PC-9 (cell line): ENCODE results near the gene PRKCB. TPM values are rescaled to one million over a fixed set of nuclear protein-coding genes. Genes with fewer than 3 reads are reported as not detected.

Experiments
- BruUV-seq: library from RNA; stranded (reverse); fragments of 400-500 nt; replicated peaks from 2 replicates; lab custom pipeline; 2021; lab: Mats Ljungman, UMichigan
- CTCF ChIA-PET: fragments of 300-600 bp; sonication (Branson Sonifier 250); formaldehyde crosslinking; loops from one replicate; lab custom pipeline; 2022; ENCODE audit warnings: antibody characterized with exemption; lab: Charles Lee
- POLR2A ChIA-PET: fragments of 300-600 bp; sonication (Branson Sonifier 250); formaldehyde crosslinking; loops from one replicate; lab custom pipeline; 2022; ENCODE audit warnings: antibody characterized with exemption; ENCODE audit not compliant: unreplicated experiment; lab: Charles Lee
- DNase-seq, 2 experiments: peaks; one replicate each; pipeline versions ENCODE4 v3.0.0 to v3.0.0-alpha.2; 2015 to 2022; ENCODE audit warnings: mixed read lengths in 1 of 2
- H2AFZ ChIP-seq: fragments of 200-600 bp; sonication (generic); 2 replicates; pipeline ENCODE4 v1.8.1; 2017; ENCODE audit warnings: antibody characterized with exemption
- H3F3A ChIP-seq: fragments of 200-600 bp; sonication (generic); 2 replicates; pipeline ENCODE4 v1.8.1; 2017; ENCODE audit warnings: antibody characterized with exemption, mild to moderate bottlenecking, low read depth; ENCODE audit not compliant: insufficient read depth
- H3K27ac ChIP-seq: fragments of 200-600 bp; sonication (generic); 2 replicates; pipeline ENCODE4 v1.6.1; 2016; ENCODE audit warnings: mixed run types
- H3K27me3 ChIP-seq: fragments of 200-600 bp; sonication (generic); 2 replicates; pipeline ENCODE4 v1.6.1; 2016; ENCODE audit warnings: low read depth, mixed run types; ENCODE audit not compliant: insufficient read depth
- H3K36me3 ChIP-seq: fragments of 200-600 bp; sonication (generic); 2 replicates; pipeline ENCODE4 v1.6.1; 2016; ENCODE audit warnings: low read depth, mixed run types
- H3K4me1 ChIP-seq: fragments of 200-600 bp; sonication (generic); replicated peaks from 2 replicates; pipeline ENCODE4 v1.6.1; 2016; ENCODE audit warnings: mixed run types; ENCODE audit not compliant: insufficient read depth
- H3K4me2 ChIP-seq: fragments of 200-600 bp; sonication (generic); 2 replicates; pipeline ENCODE4 v1.6.1; 2017; ENCODE audit warnings: mixed run types
- H3K4me3 ChIP-seq: fragments of 200-600 bp; sonication (generic); 2 replicates; pipeline ENCODE4 v1.6.1; 2016; ENCODE audit warnings: mixed run types
- H3K79me2 ChIP-seq: fragments of 200-600 bp; sonication (generic); 2 replicates; pipeline ENCODE4 v1.6.1; 2017; ENCODE audit warnings: low read depth, mixed run types
- H3K9me2 ChIP-seq: fragments of 200-600 bp; sonication (generic); 2 replicates; pipeline ENCODE4 v1.8.1; 2017; ENCODE audit warnings: mild to moderate bottlenecking; ENCODE audit not compliant: insufficient read depth
- H3K9me3 ChIP-seq: fragments of 200-600 bp; sonication (generic); 2 replicates; pipeline ENCODE4 v1.8.1; 2016; ENCODE audit warnings: low read depth; ENCODE audit not compliant: insufficient read depth
- H4K20me1 ChIP-seq: fragments of 200-600 bp; sonication (generic); 2 replicates; pipeline ENCODE4 v1.8.1; 2017; ENCODE audit not compliant: insufficient read depth
- EZH2 ChIP-seq: fragments of 200-600 bp; sonication (generic); IDR thresholded peaks from 2 replicates; pipeline ENCODE4 v1.8.0; 2017; ENCODE audit warnings: antibody characterized with exemption, low read depth
- intact Hi-C: fragments of 100-400 bp; cut with micrococcal nuclease; formaldehyde crosslinking; loops from one replicate; pipeline ENCODE4 v1.10.0; 2022; ENCODE audit not compliant: unreplicated experiment
- total RNA-seq: library from RNA; stranded (reverse); gene quantifications from 2 replicates; pipeline ENCODE4 v1.2.3, GENCODE V29; 2021
- TF ChIP-seq, protein P1 (sequence below): fragments of 200-600 bp; sonication (generic); conservative IDR thresholded peaks from 2 replicates; pipeline ENCODE4 v1.6.1; 2017; ENCODE audit warnings: mixed run types, antibody characterized with exemption, mild to moderate bottlenecking, moderate library complexity

PRKCB gene
- total RNA-seq, 1 experiment from 2014 or later: not detected

DNA sequence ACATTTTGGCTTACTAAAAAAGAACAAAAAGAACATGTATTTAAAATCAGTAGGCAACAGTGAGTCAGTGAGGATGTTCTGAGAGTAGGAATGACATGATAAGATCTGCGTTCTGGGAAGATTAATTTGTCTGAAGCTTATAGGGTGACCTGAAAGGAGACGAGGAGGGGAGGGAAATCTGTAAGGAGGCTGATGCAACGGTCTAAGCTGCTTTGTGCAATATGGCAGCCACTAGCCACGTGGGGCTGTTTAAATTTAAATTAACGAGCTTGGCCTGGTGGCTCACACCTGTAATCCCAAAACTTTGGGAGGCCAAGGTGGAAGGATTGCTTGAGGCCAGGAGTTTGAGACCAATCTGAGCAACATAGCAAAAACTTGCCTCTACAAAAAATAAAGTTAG is 238.8 kb downstream of the PRKCB start:
- CTCF ChIA-PET: no interaction called here
- Histone ChIP-seq H3K9me3 (no peaks in the 10 kb centered on the region), H4K20me1 (no peaks in the 10 kb centered on the region), H2AFZ (no peak overlapping the region), H3K4me3 (no peak overlapping the region), H3K4me1 (no peaks in the 10 kb centered on the region), H3K27me3 (peaks cover 28% of the 10 kb centered on the region), H3K4me2 (no peak overlapping the region), H3K27ac (no peak overlapping the region), H3K79me2 (no peaks in the 10 kb centered on the region), H3F3A (no peaks in the 10 kb centered on the region), H3K36me3 (no peaks in the 10 kb centered on the region), H3K9me2 (no peaks in the 10 kb centered on the region)
- TF ChIP-seq, protein P1, sequence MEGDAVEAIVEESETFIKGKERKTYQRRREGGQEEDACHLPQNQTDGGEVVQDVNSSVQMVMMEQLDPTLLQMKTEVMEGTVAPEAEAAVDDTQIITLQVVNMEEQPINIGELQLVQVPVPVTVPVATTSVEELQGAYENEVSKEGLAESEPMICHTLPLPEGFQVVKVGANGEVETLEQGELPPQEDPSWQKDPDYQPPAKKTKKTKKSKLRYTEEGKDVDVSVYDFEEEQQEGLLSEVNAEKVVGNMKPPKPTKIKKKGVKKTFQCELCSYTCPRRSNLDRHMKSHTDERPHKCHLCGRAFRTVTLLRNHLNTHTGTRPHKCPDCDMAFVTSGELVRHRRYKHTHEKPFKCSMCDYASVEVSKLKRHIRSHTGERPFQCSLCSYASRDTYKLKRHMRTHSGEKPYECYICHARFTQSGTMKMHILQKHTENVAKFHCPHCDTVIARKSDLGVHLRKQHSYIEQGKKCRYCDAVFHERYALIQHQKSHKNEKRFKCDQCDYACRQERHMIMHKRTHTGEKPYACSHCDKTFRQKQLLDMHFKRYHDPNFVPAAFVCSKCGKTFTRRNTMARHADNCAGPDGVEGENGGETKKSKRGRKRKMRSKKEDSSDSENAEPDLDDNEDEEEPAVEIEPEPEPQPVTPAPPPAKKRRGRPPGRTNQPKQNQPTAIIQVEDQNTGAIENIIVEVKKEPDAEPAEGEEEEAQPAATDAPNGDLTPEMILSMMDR: no peak
- no peak for TF ChIP-seq EZH2
- intact Hi-C loops: no loop called here
- no peak for DNase-seq
- no TSS peak for BruUV-seq
- POLR2A ChIA-PET: no interaction called here

DNA sequence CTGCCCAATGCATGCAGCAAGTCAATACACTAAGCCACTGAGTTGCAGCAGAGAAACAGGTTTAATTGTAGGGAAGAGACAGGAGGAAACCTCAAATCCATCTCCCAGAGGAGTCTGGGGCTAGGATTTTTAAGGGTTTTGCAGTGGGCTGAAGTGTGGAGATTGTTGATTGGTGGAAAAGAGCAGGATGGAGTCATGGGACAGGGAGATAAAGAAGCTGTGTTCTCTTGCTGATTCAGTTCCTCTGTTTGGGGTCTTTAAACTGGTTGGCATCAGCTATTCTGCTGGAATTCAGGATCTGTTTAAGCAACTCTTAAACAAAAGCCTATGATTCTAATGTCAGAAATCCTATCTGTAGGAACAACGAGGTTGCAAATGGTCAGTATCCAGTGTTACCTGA is 239.5 kb downstream of the PRKCB start:
- no peak overlapping the region for H3K4me3 ChIP-seq
- no peaks in the 10 kb centered on the region for H3K9me2 ChIP-seq
- CTCF ChIA-PET: no interaction called here
- intact Hi-C loops: no loop called here
- H3K27me3 ChIP-seq: peaks cover 32% of the 10 kb centered on the region
- POLR2A ChIA-PET: no interaction called here
- no peak overlapping the region for H3K27ac ChIP-seq
- TF ChIP-seq EZH2: no peak
- TF ChIP-seq, protein P1: no peak
- no TSS peak for BruUV-seq
- no peaks in the 10 kb centered on the region for H3K79me2 ChIP-seq
- no peaks in the 10 kb centered on the region for H3F3A ChIP-seq
- H3K9me3 ChIP-seq: no peaks in the 10 kb centered on the region
- H2AFZ ChIP-seq: no peak overlapping the region
- no peaks in the 10 kb centered on the region for H3K36me3 ChIP-seq
- H3K4me2 ChIP-seq: no peak overlapping the region
- H4K20me1 ChIP-seq: no peaks in the 10 kb centered on the region
- no peaks in the 10 kb centered on the region for H3K4me1 ChIP-seq
- DNase-seq: no peak

DNA sequence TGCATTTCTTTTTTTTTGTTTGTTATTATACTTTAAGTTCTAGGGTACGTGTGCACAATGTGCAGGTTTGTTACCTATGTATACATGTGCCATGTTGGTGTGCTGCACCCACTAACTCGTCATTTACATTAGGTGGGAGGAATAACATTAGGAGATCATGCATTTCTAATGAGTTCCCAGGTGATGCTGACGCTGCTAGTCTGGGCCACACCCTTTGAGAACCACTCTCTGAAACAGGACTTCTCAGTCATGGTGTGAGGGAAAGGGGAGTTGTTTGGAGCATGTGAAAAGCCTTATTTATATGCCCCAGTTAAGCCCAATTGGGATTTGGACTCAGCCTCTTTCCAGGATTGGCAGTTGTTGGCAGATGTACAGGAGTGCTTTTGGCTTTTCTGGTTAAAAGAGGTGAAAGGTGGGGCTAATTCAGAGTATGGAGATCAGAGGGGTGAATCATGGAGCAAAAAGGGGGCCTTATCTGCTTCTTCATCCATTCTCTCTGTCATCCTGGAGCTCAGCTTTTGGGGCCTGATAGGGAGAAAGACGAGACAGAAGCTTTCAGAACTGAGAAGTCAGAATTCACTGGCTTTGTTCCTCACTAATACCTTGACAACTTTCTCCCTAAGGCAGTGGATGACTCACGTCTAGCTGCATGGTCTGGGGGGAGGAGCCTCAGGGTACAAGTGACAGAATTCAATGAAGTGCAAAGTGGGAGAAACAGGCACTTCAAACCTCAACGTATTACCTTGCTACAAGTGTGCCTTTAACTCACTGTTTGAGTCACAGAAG is 240.3 kb downstream of the PRKCB start:
- Histone ChIP-seq H3K4me1 (no peaks in the 10 kb centered on the region), H3K27ac (no peak overlapping the region), H3F3A (no peaks in the 10 kb centered on the region), H3K36me3 (no peaks in the 10 kb centered on the region), H3K9me3 (no peaks in the 10 kb centered on the region), H3K4me2 (no peak overlapping the region), H2AFZ (no peak overlapping the region), H3K9me2 (no peaks in the 10 kb centered on the region), H3K27me3 (peaks cover 35% of the 10 kb centered on the region), H4K20me1 (no peaks in the 10 kb centered on the region), H3K79me2 (no peaks in the 10 kb centered on the region), H3K4me3 (no peak overlapping the region)
- POLR2A ChIA-PET: no interaction called here
- no TSS peak for BruUV-seq
- TF ChIP-seq, protein P1: no peak
- no peak for DNase-seq
- intact Hi-C loops: no loop called here
- CTCF ChIA-PET: no interaction called here
